Measurements from ENCODE around the gene CYGB. TPM values are rescaled to one million over a fixed set of nuclear protein-coding genes. Genes with fewer than 3 reads are reported as not detected.

CYGB gene
- total and polyA plus RNA-seq, 9 of the 15 experiments (the other 6 are each of a cell fraction or from before 2014, with no cell fraction given), result 0.08 to 0.95 (median 0.18) TPM; not detected in 5

- Histone ChIP-seq H3K9me1 (ENCODE audit: control insufficient read depth, insufficient read depth, low read length) (no peaks in the 10 kb centered on the region), H3K27ac (ENCODE audit: extremely low read depth, low read depth, low read length) (no peak overlapping the region), H3K9me3 (replicated peaks; ENCODE audit: control insufficient read depth, insufficient read depth, low read depth, low read length) (no peaks in the 10 kb centered on the region), H3K36me3 (ENCODE audit: control insufficient read depth, insufficient read depth, low read length) (no peaks in the 10 kb centered on the region), H3K9ac (ENCODE audit: insufficient read depth in 1 of 2, low read depth in 2 of 2, low read length in 2 of 2) (peak overlapping the region in 1 of 2 experiments; percentile 31; a peak in 1 of 4 replicates), H3K79me2 (ENCODE audit: control insufficient read depth, insufficient read depth, low read length) (no peaks in the 10 kb centered on the region), H3K4me1 (replicated peaks in 1 of 2; ENCODE audit: control insufficient read depth in 2 of 2, insufficient read depth in 2 of 2, low read length in 2 of 2) (peaks cover 17 to 23% of the 10 kb centered on the region in 2 experiments), H2AFZ (ENCODE audit: low read depth, low read length) (no peak overlapping the region), H4K20me1 (replicated peaks; ENCODE audit: control insufficient read depth, insufficient read depth, low read length) (no peaks in the 10 kb centered on the region), H3K4me2 (ENCODE audit: insufficient read depth, low read length) (no peak overlapping the region), H3K4me3 (no peak overlapping the region), H3K27me3 (ENCODE audit: control insufficient read depth in 2 of 2, insufficient read depth in 2 of 2, low read length in 2 of 2) (no peaks in the 10 kb centered on the region)
- ATAC-seq (no peak), FAIRE-seq (no peak), DNase-seq (ENCODE audit: extremely low read depth in 1 of 4, low spot score in 3 of 4) (no peak)
- intact Hi-C loops (cut with micrococcal nuclease), result no loop called here
- CTCF ChIA-PET (ENCODE audit: low intra/inter-chr PET ratio), result no interaction called here
- BruUV-seq (replicated peaks), result no TSS peak
- WGBS (ENCODE audit: insufficient coverage, low coverage, missing lambda C conversion rate), result 62% methylated on average over 5 of the region's 5 CpGs
- POLR2A ChIA-PET, result interaction anchor here (0.6 to 1.8 kb wide), 4 partner anchors 9 to 143 kb away, joined by 3 to 13 read pairs (median 4); no protein-coding TSS in a partner anchor
- in situ Hi-C loops (cut with MboI), result no loop called here
- TF ChIP-seq PHF8 (IDR thresholded peaks at IDR 0.05; ENCODE audit: borderline replicate concordance, low read length) (no peak), ZNF668 (CRISPR knock-in tag; IDR thresholded peaks at IDR 0.05) (no peak), NFIC (IDR thresholded peaks at IDR 0.05) (no peak), CTCF (IDR thresholded peaks at IDR 0.05 in 2 of 3, conservative IDR thresholded peaks at IDR 0.05 in 1 of 3; ENCODE audit: insufficient read depth in 2 of 3, low read depth in 1 of 3, low read length in 3 of 3) (no peak), ATF1 (CRISPR knock-in tag; IDR thresholded peaks at IDR 0.05) (no peak), ATF1 (tag; IDR thresholded peaks at IDR 0.05) (no peak), REST (IDR thresholded peaks at IDR 0.05; ENCODE audit: borderline replicate concordance) (no peak), REST (CRISPR knock-in tag; IDR thresholded peaks at IDR 0.05; ENCODE audit: low read depth) (no peak), FOXP1 (CRISPR knock-in tag; IDR thresholded peaks at IDR 0.05) (no peak), ELF2 (CRISPR knock-in tag; IDR thresholded peaks at IDR 0.05) (no peak), NCOA1 (IDR thresholded peaks at IDR 0.05; ENCODE audit: low read depth) (no peak), NR2F6 (CRISPR knock-in tag; IDR thresholded peaks at IDR 0.05) (no peak), ARHGAP35 (IDR thresholded peaks at IDR 0.05; ENCODE audit: partially characterized antibody) (no peak)
Observed at GRCh38 chr17:76575570-76575969, 38.1 kb upstream of the CYGB start.

Data from K562 (cell line).